ENCODE results near the gene PGAM2.
A peak's percentile ranks its signal among the peaks of the same experiment; 100 is the strongest.

PGAM2 gene

DNA sequence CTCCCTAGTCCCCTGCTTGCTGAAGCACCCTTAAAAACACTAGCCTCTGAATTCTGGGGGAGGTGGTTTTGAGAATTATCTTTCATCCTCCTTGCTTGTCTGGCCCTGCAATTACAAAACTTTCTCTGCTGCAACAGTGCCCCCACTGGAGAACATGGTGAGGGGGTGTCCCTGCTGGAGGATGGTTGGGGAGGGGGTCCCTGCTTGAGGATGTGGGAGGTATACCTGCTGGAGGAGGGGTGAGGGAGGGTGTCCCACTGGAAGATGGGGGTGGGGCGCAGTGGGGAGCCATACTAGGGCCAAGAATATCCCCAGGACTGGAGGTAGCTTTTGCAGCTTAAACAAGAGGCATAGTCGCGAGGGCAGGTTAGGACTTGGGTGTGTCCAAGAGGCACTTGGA is 20.2 kb upstream of the PGAM2 start:
- DNase-seq (ENCODE audit: low read depth in 2 of 2) = no peak

DNA sequence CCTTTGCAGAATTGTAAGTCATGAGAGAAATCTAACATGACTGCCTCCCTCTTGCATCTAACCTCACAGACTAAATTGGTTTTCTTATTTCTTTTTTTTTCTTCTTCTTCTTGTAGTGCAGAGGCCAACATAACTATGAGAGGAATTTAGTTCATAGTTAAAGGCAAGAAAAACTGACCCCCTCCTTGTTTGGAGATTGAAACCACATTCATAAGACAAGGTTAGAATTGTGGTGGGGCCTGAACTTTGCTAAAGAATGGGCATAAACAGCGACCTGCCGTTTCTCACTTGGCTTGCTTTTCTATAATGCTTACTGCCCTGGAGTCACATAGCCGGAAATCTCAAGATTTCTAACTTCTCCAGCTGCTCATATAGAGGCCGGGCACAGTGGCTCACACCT is 19.3 kb upstream of the PGAM2 start:
- DNase-seq (ENCODE audit: low read depth in 2 of 2) = no peak

DNA sequence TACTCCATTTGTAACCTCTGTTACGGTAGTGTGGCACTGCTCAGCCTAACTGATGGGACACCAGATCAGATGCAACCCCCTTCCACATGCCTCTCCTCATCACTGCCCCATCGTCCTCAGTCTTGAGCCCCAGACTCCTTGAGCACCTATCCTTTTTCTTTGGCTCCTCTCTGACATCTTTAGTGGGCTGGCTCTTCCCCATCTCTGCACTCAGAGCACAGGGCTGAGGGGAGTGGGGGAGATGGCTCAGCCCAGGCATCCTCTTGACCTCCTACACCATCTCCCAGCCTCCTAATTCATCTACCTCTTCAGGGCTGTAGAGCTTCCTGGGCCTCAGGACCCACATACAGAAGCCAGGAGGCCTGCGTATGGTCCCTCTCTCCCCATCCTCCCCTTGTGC is 18.4 kb upstream of the PGAM2 start:
- DNase-seq (ENCODE audit: low read depth in 2 of 2) = no peak

DNA sequence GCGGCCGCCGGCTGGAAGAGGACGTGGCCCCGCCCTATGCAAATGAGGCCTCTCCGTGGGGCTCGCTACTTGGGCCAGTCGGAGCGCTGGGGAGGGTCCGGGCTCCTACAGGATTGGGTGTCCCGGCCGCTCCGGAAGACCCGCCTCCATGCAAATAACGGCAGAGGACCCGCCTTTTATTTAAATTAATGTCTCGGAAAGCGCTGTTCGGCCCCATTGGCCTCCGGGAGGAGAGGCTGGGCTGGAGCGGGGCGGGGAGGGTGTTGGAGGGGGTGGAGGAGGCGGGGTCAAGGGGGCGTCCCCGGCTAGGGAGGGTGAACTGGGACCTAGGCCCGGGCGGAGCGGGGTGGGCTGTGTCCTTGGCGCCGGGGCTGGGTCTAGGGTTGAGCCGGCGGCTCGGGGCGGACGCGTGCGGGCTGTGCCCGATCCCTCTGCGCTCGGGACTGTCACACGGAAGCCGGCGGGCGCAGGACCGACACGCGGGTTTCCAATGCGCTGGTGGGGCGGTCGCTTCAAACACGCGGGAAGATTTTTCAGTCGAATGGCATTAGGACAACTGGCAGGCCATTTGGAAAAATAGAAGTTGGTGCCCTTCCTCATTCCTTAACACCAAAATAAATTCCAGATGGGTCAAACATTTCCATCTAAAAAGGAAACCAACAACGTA is 17.3 kb upstream of the PGAM2 start:
- peak; percentile 93 to 99 for DNase-seq (ENCODE audit: low read depth in 2 of 2)

DNA sequence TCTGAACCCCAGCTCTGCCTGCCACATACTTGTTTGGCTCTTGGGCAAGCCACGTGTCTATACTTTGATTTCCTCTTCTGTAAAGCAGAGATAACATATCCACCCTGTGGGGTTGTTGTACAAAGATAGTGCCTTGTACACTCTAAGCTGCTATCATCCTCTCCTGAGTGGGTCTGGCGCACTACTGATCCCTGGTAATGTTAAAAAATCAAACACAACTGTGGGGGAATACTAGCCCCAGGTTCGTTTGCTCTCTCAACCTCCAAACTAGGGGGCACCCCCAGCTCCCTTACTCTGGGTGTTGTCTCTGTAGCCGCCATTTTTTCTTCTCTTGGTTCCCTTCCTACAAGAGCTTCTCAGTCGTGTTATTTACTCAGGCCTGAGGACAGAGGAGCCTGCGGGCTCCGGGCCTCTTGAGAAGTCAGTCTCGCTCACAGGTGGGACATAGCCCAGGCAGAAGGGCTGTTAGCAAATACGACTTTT is 15.9 kb upstream of the PGAM2 start:
- DNase-seq (ENCODE audit: low read depth in 2 of 2) = no peak

DNA sequence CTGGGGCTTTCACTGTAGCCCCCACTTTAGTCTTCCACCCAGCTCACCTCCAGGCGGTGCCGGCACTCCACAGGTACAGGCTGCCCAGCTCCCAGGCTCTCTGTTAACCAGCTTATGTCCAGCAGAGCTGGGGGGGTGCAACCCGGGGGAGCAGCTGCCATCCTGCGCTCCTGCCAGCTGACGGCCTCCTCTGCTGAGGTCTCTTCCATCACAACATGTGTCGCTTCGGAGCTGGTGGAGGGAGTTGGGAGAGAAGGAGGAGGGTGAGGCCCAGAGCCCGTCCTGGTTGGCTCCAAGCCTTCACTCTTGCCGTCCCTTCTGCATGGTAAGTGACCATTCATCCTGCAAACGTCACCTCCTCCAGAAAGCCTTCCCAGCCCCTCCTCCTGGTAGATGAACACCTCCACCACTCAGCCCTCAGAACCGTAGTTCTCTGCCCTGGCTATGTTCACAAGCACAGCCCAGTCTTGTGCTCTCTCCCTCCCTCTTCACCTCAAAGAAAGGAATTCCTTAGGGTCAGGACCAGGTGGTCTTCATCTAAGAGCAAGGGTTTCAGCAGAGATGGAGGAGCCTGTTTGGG is 15.4 kb upstream of the PGAM2 start:
- no peak for DNase-seq (ENCODE audit: low read depth in 2 of 2)

DNA sequence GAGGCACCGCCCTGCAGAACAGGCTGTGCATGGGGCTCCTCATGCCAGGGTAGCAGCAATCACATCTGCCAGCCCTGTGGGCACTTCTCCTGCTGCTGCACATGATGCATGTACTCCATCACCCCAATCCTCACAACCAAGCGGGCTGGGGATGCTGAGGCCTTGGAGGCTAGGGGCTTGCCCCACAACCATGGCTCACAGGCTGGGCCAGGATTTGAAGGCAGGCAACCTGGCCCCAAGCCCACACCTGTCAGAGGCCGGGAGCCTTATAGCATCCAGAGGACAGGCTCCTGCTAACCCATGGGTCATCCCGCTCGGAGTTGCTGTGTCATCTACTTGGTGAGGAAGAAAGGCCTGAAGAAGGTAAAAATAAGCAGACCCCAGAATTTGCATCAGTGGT is 14.8 kb upstream of the PGAM2 start:
- no peak for DNase-seq (ENCODE audit: low read depth in 2 of 2)

DNA sequence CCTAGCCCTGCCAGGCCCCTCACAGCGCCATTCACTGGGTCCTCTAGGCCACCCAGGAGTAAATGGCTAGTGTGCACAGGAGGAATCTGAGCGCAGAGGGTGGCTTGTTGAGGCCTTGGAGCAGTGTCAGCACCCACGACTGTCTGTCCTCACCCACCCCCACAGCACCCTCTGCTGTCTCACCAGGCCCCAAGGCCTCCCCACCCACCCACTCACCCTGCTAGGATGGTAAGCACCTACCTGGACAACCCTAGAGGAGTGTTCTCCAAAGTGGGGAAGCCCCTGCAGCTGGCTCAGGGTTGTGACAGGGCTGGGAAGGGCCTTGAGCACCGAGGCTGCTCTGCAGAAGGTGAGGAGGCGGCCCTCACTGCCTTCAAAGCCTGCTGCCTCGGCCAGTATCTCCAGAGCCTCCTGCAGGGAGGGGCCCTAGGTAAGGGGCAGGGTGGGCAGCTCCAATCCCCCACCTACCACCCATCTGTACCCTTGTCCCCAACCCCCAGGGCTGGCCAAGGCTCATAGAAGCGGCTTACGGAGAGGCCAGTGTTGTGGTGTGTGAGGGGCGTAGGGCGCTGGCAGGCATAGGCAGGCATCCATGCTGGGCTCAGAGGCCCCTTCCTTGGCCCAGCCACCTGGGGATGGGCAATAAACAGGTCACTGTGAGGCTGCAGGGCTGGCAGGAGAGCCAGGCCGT is 14.1 kb upstream of the PGAM2 start:
- DNase-seq (ENCODE audit: low read depth in 2 of 2) = no peak

DNA sequence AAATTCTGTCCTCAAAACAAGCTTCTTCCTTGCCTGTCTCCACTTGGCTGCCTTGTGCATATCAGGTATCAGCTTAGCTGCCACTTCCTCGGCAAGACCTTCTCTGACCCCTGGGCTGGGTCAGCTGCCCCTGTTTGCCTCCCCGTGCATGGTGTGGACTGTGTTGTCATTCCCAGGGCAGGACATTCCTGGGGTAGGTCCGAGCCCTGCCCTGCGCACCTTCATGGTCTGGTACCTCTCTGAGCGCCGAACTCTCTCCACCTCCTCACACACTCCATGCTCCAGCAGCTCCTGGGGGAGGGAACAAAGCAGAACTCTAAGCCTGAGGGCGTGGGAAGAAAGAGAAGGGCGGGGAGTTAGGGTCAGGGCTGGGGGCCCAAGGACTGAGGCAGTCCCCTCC is 13.2 kb upstream of the PGAM2 start:
- no peak for DNase-seq (ENCODE audit: low read depth in 2 of 2)

DNA sequence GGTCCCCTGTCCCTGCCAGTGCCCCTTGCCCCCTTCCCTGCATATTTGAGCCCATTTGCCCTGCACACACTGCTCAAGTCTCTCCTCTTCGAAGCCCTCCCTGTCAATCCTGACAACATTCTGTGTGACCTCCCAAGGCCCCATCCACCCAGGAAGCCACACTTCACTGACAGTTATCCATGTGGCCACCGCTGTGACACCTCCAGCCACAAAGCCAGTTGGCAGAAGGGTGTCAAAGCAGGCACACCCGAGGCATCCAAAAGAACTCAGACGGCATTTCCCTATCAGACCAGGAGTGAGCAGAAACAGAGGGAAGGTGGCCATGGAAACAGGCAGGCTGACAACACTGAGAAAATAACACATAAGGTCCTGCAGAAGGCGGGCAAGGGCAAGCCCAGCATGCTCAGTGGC is 12.3 kb upstream of the PGAM2 start:
- no peak for DNase-seq (ENCODE audit: low read depth in 2 of 2)

DNA sequence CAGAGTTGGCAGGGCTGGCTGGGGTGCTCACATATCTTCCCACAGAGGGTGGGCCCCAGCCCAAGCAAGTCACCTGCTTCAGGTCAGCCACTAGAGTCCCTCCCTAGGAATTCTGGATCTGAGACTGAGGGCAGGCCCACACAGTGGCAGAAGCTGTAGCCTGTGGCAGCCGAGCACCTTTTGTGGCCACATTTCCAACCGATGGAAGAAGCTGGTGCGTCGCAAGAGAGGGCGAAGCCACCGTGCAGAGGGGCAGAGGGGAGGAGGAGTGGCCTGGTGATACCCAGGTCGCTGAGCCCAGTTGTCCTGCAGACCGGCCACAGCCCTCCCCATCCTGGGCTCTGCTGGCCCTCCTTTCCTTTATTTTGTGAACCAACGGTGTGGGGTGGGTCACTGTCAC is 11.7 kb upstream of the PGAM2 start:
- DNase-seq (ENCODE audit: low read depth in 2 of 2) = no peak

DNA sequence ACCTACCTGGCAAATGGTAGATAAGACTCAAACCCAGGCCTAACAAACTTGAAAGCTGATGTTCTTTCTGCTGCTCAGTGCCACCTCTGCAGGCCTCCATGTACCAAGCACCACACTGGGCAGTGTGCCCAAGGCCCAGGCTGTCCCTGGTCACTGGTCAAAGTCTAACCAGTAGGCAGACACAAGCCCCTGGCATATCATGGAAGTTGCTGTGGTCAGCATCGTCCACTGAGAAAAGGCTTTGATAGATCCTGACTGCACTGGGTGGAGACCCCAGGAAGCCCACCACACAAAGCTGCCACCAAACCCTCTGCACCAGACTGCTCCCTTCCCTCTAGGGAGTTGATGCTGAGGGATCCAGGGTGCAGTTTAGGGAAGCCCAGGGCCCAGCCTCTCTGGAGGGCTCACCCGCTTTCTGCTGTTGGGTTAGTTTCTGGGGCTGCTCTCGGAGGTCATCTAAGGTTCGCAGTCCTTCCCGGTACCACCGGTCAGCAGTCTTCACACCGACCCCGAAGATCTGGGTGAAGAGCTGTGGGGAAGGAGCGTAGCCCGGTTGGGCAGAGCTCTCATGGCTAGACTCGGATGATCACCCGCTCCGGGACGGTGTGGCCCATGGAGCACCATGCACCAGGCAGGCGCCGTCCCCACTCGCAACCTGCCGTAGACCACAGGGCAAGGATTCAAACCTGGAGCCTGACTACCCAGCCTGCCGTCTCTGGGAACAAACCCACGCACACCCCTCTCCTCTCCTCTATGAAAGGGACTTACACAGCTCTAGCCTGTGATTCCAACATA is 10.9 kb upstream of the PGAM2 start:
- DNase-seq (ENCODE audit: low read depth in 2 of 2) = no peak

DNA sequence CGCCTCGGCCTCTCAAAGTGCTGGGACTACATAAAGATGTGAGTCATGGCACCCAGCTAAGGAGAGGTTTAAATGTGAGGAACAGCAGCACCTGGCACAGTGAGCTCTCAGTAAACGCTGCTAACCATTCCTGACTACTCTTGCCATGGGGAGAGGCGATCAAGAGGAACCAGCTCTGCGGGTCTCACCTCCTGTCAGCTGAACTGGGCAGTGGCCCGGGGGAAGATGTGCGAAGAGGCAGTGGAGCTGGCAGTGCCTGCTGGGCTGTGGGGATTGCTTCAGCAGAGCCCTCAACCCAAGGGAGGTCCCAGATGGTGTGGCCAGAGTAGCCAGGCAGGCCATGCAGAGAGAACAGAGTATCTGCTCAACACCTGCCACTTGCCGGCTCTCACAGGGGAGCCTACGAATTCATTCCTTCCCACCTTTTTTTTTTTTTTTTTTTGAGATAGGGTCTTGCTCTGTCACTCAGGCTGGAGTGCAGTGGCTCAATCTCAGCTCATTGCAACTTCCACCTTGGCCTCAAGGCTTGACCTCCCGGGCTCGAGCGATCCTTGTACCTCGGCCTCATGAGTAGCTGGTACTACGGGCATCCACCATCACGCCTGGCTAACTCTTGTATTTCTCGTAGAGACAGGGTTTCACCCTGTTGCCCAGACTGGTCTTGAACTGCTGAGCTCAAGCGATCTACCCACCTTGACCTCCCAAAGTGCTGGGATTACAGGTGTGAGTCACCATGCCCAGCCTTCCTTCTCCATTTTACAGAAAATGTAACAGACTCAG is 10.1 kb upstream of the PGAM2 start:
- no peak for DNase-seq (ENCODE audit: low read depth in 2 of 2)

DNA sequence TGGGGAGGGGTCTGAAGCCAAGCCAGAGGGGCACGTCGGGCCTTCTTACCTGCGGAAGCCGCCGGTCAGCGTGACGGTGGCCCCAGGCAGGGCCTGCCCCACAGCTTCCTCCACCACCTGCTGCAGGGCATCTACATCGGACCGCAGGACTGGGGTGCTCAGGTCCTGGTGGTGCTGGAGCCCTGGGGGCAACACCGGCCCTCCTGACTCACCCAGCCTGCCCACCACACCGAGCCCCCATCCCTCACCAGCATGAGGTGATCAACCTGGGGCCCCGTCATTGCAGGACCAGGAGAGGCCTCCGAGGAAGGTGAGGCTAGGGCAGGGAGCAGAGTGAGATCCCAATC is 9.0 kb upstream of the PGAM2 start:
- no peak for DNase-seq (ENCODE audit: low read depth in 2 of 2)

DNA sequence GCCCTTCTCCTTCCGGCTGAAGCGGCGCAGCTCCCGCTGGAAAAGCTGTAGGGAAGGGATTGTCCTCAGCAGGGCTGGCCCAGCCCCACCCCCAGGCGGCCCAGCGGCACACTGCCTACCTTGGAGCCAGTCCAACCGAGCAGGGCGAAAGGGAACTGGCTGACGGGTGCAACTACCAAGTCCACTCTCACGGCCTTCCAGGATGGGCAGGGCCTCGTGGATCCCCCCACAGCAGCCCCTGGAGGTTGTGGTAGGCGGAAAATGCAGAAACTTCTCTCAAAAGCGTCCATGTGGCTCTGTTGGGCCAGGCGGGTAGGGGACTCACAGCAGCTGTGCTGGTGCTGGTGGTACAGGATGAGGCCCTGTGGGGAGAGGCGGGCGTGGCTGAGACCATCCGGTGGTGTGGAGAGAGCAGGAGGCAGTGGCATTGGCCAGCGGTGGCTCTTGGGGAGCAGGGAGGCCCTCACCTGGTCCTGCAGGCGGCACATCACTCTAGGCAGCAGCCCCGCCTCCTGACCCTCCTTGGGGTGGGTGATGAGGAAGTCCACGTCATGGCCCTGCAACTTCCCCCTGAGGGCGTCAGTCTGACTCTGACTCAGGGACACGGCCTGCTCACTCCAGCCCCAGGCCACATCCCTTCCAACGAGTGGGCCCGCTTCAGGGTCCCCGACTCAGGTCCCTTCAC is 8.4 kb upstream of the PGAM2 start:
- no peak for DNase-seq (ENCODE audit: low read depth in 2 of 2)

DNA sequence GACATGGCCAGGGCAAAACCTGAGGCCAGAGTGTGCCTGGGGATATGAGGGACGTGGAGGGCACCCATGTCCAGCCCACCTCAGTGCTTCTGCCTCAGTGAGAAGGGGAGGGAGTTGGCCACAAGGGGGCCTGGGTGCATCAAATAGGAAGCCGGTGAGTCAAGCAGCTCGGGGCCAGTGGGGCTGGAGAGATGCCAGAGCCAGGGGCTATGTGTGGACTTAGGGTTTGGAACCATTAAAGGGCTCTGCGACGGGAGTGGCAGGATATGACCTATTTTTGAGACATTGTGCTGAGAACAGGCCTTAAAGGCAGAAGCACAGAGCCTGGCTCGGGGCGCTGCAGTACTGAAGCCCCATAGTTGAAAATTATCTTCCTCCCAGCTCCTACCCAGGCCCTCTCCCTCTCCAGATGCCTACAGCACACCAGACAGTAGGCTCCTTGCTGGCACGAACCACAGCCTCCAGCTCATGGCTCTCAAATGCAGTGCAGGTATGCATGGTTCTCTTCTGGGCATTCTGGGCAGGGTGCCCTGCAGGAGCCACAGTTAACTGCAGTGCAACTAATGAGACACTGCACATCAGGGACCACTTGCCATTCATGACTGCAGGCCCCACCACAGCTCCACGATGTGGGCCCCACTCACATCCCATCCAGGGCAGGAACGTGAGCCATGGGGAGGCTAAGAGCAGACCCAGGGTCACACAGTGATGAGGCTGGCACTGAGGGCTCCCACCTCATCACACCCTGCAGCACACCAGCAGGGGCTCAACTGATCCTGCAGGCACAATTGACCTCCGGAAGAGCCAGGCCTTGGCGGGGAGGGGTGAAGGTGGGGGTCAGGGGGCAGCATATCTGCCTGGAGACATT is 7.2 kb upstream of the PGAM2 start:
- no peak for DNase-seq (ENCODE audit: low read depth in 2 of 2)

DNA sequence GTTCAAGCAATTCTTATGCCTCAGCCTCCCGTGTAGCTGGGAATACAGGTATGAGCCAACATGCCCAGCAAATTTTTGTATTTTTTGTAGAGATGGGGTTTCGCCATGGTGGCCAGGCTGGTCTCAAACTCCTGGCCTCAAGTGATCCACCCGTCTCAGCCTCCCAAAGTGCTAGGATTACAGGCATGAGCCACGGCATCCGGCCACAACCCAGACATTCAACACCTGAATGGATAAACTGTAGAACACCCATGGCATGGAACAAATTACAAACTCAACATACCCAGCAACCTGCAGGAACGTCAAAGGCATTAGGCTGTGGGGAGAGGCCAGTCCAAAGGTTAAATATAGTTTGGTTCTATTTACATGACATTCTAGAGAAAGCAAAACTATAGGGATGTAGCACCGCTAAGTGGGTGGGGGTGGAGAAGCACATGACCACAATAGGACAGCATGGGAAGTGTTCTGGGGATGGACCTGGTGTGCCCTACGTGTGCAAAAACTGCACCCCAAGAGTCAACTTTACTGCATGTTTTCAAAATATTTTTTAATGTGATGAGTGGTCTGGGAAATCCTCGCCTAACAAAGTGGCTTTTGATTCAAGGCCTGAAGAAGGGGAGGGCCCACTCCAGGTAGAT is 6.5 kb upstream of the PGAM2 start:
- no peak for DNase-seq (ENCODE audit: low read depth in 2 of 2)

DNA sequence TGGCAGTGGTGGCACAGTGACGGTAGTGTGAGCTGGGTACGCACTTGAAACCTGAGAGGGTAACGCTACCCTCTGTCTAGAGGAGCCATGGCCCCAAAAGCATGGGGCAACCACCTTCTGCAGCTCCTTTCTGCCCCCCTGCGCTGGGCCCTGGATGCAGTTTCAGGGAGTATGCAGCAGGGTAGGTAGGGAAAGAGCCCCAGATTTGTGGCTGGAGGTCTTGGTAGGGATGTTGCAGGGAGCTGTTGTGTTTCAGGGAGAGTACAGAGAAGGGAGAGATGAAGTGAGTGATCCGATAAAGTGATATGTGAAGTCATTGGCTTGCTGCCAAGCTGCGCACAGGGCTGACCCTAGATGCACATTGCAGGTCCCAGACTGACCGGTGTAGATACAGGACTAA is 2.7 kb upstream of the PGAM2 start:
- no peak for DNase-seq (ENCODE audit: low read depth in 2 of 2)

DNA sequence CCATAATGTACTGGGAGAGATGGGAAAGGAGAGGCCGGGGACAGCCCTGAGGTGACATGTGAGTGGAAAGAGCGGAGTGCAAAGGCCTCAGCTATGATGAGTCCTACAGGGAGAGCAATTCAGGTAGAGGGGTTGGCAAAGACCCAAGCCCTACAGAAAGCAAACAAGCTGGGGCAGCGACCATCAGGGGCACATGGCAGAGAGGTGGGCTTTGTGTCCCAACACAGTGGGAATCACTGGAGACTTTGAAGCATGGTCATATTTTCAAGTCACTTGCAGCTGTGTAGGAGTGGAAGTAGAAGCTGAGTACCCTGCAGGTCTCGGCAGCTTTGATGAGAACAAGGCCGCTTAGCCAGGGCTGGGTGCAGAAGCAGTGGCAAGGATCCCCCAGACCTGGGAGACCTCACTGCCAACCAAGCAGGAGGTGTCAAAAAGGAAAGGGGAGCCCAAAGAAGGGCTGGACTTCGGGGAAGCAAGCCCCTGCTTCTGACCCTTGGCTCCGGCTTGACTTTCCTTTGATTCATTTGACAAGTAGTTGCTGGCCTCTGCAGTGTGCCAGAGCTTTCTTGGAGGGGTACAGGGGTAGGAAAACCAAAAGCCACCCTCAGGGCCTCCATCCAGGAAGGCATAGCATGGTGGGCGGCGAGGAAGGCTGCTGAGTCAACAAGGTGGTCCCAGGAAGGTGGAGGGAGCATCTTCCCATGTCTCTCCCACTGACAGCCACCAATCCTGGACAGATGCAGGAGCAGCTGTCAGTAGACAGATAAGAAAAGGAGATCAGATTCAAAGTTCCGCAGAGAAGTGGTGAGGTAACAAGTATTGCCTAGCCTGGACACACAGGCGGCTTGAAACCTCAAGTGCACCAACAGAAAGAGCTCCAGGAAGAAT is 1.9 kb upstream of the PGAM2 start:
- no peak for DNase-seq (ENCODE audit: low read depth in 2 of 2)
